SK-N-SH treated with all-trans-retinoic acid at 6 μM for 48 hours (cell line): ENCODE data around the gene CCNY.

ENCODE experiments used
- CREB5 ChIP-seq: fragments of 250-450 bp; sonication (Bioruptor Pico); IDR thresholded peaks from 2 replicates; pipeline ENCODE4 v1.5.1; 2020; ENCODE audit warnings: low read depth, mild to moderate bottlenecking, moderate library complexity
- TCF4 ChIP-seq: fragments of 250-450 bp; sonication (Bioruptor Pico); IDR thresholded peaks from 2 replicates; pipeline ENCODE4 v1.8.0; 2021; ENCODE audit warnings: mild to moderate bottlenecking, moderate library complexity, borderline replicate concordance
- TSHZ2 ChIP-seq: fragments of 250-450 bp; sonication (Bioruptor Pico); IDR thresholded peaks from 2 replicates; pipeline ENCODE4 v1.5.0; 2020; ENCODE audit warnings: mild to moderate bottlenecking, moderate library complexity
- ZNF8 ChIP-seq: fragments of 450-650 bp; formaldehyde crosslinking; IDR thresholded peaks from 2 replicates; pipeline ENCODE4 v1.5.0; 2020; ENCODE audit warnings: mild to moderate bottlenecking, moderate library complexity

DNA sequence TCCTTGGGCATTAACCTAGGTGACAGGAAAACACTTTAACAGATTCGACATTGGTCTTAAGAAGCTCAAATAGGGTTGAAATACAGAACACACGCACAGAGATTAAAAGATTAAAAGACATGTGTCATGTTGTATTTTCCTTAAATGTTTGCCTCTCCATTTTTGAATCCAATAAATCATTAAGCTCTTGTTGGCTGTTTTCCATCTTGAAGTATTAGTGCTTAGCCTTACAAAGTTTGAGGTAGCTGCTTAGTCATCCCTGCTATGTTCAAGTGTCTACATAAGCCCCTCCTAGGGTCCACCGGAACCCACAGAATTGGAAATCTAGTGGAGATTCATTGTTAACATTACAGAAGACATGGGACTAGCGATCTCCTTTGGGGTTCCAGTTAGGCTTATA, 256.1 kb downstream of the CCNY start:
- no peak for TF ChIP-seq ZNF8
- TF ChIP-seq TCF4: no peak
- TF ChIP-seq CREB5 (CRISPR knock-in tag): no peak
- no peak for TF ChIP-seq TSHZ2 (CRISPR knock-in tag)
